ENCODE measurements around the gene TTC16.

The TTC16 gene

GRCh38 chr9:127724012-127724411 lies 8.1 kb downstream of the TTC16 start:
- no peaks in the 10 kb centered on the region for H3K9me3 ChIP-seq (ENCODE audit: control extremely low read depth in 1 of 5, control insufficient read depth in 4 of 5, insufficient read depth in 2 of 5, low read depth in 1 of 5, low read length in 4 of 5)
- ChIA-PET POLR2A (interaction anchor here (0.6 to 1.3 kb wide), 2 partner anchors 9 to 11 kb away, joined by 3 to 4 read pairs; partner anchors contain the start of genes PTRH1 and TOR2A), CTCF (interaction anchor here (1.0 kb wide), 1 partner anchor 11 kb away, joined by 3 read pairs; the partner anchor contains the start of gene TOR2A)
- WGBS (ENCODE audit: insufficient coverage): 90% methylated on average over 23 of the region's 23 CpGs
- no peak overlapping the region for H3K27ac ChIP-seq (ENCODE audit: insufficient read depth in 1 of 2, low read depth in 1 of 2, low read length in 2 of 2, poor library complexity in 1 of 2, severe bottlenecking in 2 of 2)
- DNase-seq: no peak
- peaks cover 0 to 5% (median 4%) of the 10 kb centered on the region in 4 experiments for H3K4me1 ChIP-seq (ENCODE audit: control extremely low read depth in 1 of 4, control insufficient read depth in 4 of 4, insufficient read depth in 4 of 4, low read length in 3 of 4)
- H3K27me3 ChIP-seq (replicated peaks in 2 of 5; ENCODE audit: control insufficient read depth in 4 of 5, insufficient read depth in 5 of 5, low read length in 4 of 5): peaks cover 0 to 1% (median 0%) of the 10 kb centered on the region in 5 experiments
- no peak overlapping the region for H3K4me3 ChIP-seq (ENCODE audit: control insufficient read depth in 1 of 7, extremely low read depth in 1 of 7, insufficient read depth in 4 of 7, low read depth in 2 of 7, low read length in 6 of 7)
- H3K36me3 ChIP-seq (ENCODE audit: control insufficient read depth in 4 of 4, insufficient read depth in 4 of 4, low read length in 3 of 4): no peaks in the 10 kb centered on the region

GRCh38 chr9:127726871-127727270 lies 11.0 kb downstream of the TTC16 start:
- peaks cover 0 to 12% (median 2%) of the 10 kb centered on the region in 4 experiments for H3K36me3 ChIP-seq (ENCODE audit: control insufficient read depth in 4 of 4, insufficient read depth in 4 of 4, low read length in 3 of 4)
- ChIA-PET CTCF (interaction anchor here (0.8 to 1.0 kb wide), 2 partner anchors 138 to 139 kb away, joined by 3 read pairs; no protein-coding TSS in a partner anchor), POLR2A (no interaction called here)
- peaks cover 0 to 5% (median 2%) of the 10 kb centered on the region in 4 experiments for H3K4me1 ChIP-seq (ENCODE audit: control extremely low read depth in 1 of 4, control insufficient read depth in 4 of 4, insufficient read depth in 4 of 4, low read length in 3 of 4)
- peaks cover 0 to 1% (median 0%) of the 10 kb centered on the region in 5 experiments for H3K27me3 ChIP-seq (replicated peaks in 2 of 5; ENCODE audit: control insufficient read depth in 4 of 5, insufficient read depth in 5 of 5, low read length in 4 of 5)
- no peak overlapping the region for H3K4me3 ChIP-seq (ENCODE audit: control insufficient read depth in 1 of 7, extremely low read depth in 1 of 7, insufficient read depth in 4 of 7, low read depth in 2 of 7, low read length in 6 of 7)
- DNase-seq: no peak
- no peak overlapping the region for H3K27ac ChIP-seq (ENCODE audit: insufficient read depth in 1 of 2, low read depth in 1 of 2, low read length in 2 of 2, poor library complexity in 1 of 2, severe bottlenecking in 2 of 2)
- H3K9me3 ChIP-seq (ENCODE audit: control extremely low read depth in 1 of 5, control insufficient read depth in 4 of 5, insufficient read depth in 2 of 5, low read depth in 1 of 5, low read length in 4 of 5): no peaks in the 10 kb centered on the region
- WGBS (ENCODE audit: insufficient coverage): 98% methylated on average over 6 of the region's 8 CpGs

- POLR2A ChIA-PET: no interaction called here
- peaks cover 0 to 16% (median 8%) of the 10 kb centered on the region in 4 experiments for H3K36me3 ChIP-seq (ENCODE audit: control insufficient read depth in 4 of 4, insufficient read depth in 4 of 4, low read length in 3 of 4)
These were observed 12.9 kb downstream of the TTC16 start for GRCh38 chr9:127728808-127729207.

GRCh38 chr9:127729522-127730256 lies 13.8 kb downstream of the TTC16 start:
- 92% methylated on average over 18 of the region's 18 CpGs for WGBS (ENCODE audit: insufficient coverage)
- CTCF ChIA-PET: interaction anchor here (0.6 to 1.5 kb wide), 5 partner anchors 10 to 192 kb away, joined by 3 to 4 read pairs (median 3); no protein-coding TSS in a partner anchor
- Histone ChIP-seq H3K4me3 (ENCODE audit: control insufficient read depth in 1 of 7, extremely low read depth in 1 of 7, insufficient read depth in 4 of 7, low read depth in 2 of 7, low read length in 6 of 7) (no peak overlapping the region), H3K4me1 (ENCODE audit: control extremely low read depth in 1 of 4, control insufficient read depth in 4 of 4, insufficient read depth in 4 of 4, low read length in 3 of 4) (peaks cover 0 to 13% (median 9%) of the 10 kb centered on the region in 4 experiments), H3K27ac (ENCODE audit: insufficient read depth in 1 of 2, low read depth in 1 of 2, low read length in 2 of 2, poor library complexity in 1 of 2, severe bottlenecking in 2 of 2) (no peak overlapping the region), H3K36me3 (ENCODE audit: control insufficient read depth in 4 of 4, insufficient read depth in 4 of 4, low read length in 3 of 4) (peaks cover 0 to 16% (median 8%) of the 10 kb centered on the region in 4 experiments), H3K9me3 (ENCODE audit: control extremely low read depth in 1 of 5, control insufficient read depth in 4 of 5, insufficient read depth in 2 of 5, low read depth in 1 of 5, low read length in 4 of 5) (no peaks in the 10 kb centered on the region), H3K27me3 (replicated peaks in 2 of 5; ENCODE audit: control insufficient read depth in 4 of 5, insufficient read depth in 5 of 5, low read length in 4 of 5) (no peaks in the 10 kb centered on the region)
- POLR2A ChIA-PET: no interaction called here
- no peak for DNase-seq

More at GRCh38 chr9:127728808-127729207, 12.9 kb downstream of the TTC16 start:
- no peak overlapping the region for H3K4me3 ChIP-seq (ENCODE audit: control insufficient read depth in 1 of 7, extremely low read depth in 1 of 7, insufficient read depth in 4 of 7, low read depth in 2 of 7, low read length in 6 of 7)
- DNase-seq: no peak
- H3K4me1 ChIP-seq (ENCODE audit: control extremely low read depth in 1 of 4, control insufficient read depth in 4 of 4, insufficient read depth in 4 of 4, low read length in 3 of 4): peaks cover 0 to 6% (median 5%) of the 10 kb centered on the region in 4 experiments
- no peaks in the 10 kb centered on the region for H3K9me3 ChIP-seq (ENCODE audit: control extremely low read depth in 1 of 5, control insufficient read depth in 4 of 5, insufficient read depth in 2 of 5, low read depth in 1 of 5, low read length in 4 of 5)
- CTCF ChIA-PET: interaction anchor here (0.6 to 1.5 kb wide), 4 partner anchors 9 to 141 kb away, joined by 3 to 4 read pairs (median 4); no protein-coding TSS in a partner anchor
- no peak overlapping the region for H3K27ac ChIP-seq (ENCODE audit: insufficient read depth in 1 of 2, low read depth in 1 of 2, low read length in 2 of 2, poor library complexity in 1 of 2, severe bottlenecking in 2 of 2)
- no peaks in the 10 kb centered on the region for H3K27me3 ChIP-seq (replicated peaks in 2 of 5; ENCODE audit: control insufficient read depth in 4 of 5, insufficient read depth in 5 of 5, low read length in 4 of 5)
- 93% methylated on average over 7 of the region's 8 CpGs for WGBS (ENCODE audit: insufficient coverage)

GRCh38 chr9:127730262-127730661 lies 14.4 kb downstream of the TTC16 start:
- no peaks in the 10 kb centered on the region for H3K9me3 ChIP-seq (ENCODE audit: control extremely low read depth in 1 of 5, control insufficient read depth in 4 of 5, insufficient read depth in 2 of 5, low read depth in 1 of 5, low read length in 4 of 5)
- 100% methylated on average over 6 of the region's 9 CpGs for WGBS (ENCODE audit: insufficient coverage)
- peaks cover 0 to 16% (median 8%) of the 10 kb centered on the region in 4 experiments for H3K36me3 ChIP-seq (ENCODE audit: control insufficient read depth in 4 of 4, insufficient read depth in 4 of 4, low read length in 3 of 4)
- no peaks in the 10 kb centered on the region for H3K27me3 ChIP-seq (replicated peaks in 2 of 5; ENCODE audit: control insufficient read depth in 4 of 5, insufficient read depth in 5 of 5, low read length in 4 of 5)
- DNase-seq: no peak
- ChIA-PET CTCF (interaction anchor here (0.6 to 2.9 kb wide), 3 partner anchors 142 to 191 kb away, joined by 3 to 14 read pairs (median 3); no protein-coding TSS in a partner anchor), POLR2A (no interaction called here)
- no peak overlapping the region for H3K4me3 ChIP-seq (ENCODE audit: control insufficient read depth in 1 of 7, extremely low read depth in 1 of 7, insufficient read depth in 4 of 7, low read depth in 2 of 7, low read length in 6 of 7)
- H3K27ac ChIP-seq (ENCODE audit: insufficient read depth in 1 of 2, low read depth in 1 of 2, low read length in 2 of 2, poor library complexity in 1 of 2, severe bottlenecking in 2 of 2): no peak overlapping the region
- peaks cover 0 to 13% (median 7%) of the 10 kb centered on the region in 4 experiments for H3K4me1 ChIP-seq (ENCODE audit: control extremely low read depth in 1 of 4, control insufficient read depth in 4 of 4, insufficient read depth in 4 of 4, low read length in 3 of 4)

- H3K4me3 ChIP-seq (ENCODE audit: control insufficient read depth in 1 of 7, extremely low read depth in 1 of 7, insufficient read depth in 4 of 7, low read depth in 2 of 7, low read length in 6 of 7): no peak overlapping the region
- peaks cover 0 to 16% (median 8%) of the 10 kb centered on the region in 4 experiments for H3K36me3 ChIP-seq (ENCODE audit: control insufficient read depth in 4 of 4, insufficient read depth in 4 of 4, low read length in 3 of 4)
- no peaks in the 10 kb centered on the region for H3K27me3 ChIP-seq (replicated peaks in 2 of 5; ENCODE audit: control insufficient read depth in 4 of 5, insufficient read depth in 5 of 5, low read length in 4 of 5)
- no peaks in the 10 kb centered on the region for H3K9me3 ChIP-seq (ENCODE audit: control extremely low read depth in 1 of 5, control insufficient read depth in 4 of 5, insufficient read depth in 2 of 5, low read depth in 1 of 5, low read length in 4 of 5)
- H3K27ac ChIP-seq (ENCODE audit: insufficient read depth in 1 of 2, low read depth in 1 of 2, low read length in 2 of 2, poor library complexity in 1 of 2, severe bottlenecking in 2 of 2): no peak overlapping the region
- CTCF ChIA-PET: interaction anchor here (0.6 to 2.9 kb wide), 4 partner anchors 11 to 146 kb away, joined by 3 to 14 read pairs (median 3); partner anchors contain the start of gene PTRH1
- POLR2A ChIA-PET: no interaction called here
- DNase-seq: no peak
- H3K4me1 ChIP-seq (ENCODE audit: control extremely low read depth in 1 of 4, control insufficient read depth in 4 of 4, insufficient read depth in 4 of 4, low read length in 3 of 4): peaks cover 0 to 18% (median 12%) of the 10 kb centered on the region in 4 experiments
- 96% methylated on average over 9 of the region's 9 CpGs for WGBS (ENCODE audit: insufficient coverage)
These were observed 15.0 kb downstream of the TTC16 start for GRCh38 chr9:127730799-127731410.
